CD4-positive, alpha-beta T cell treated with Interleukin-17A for 4 hours (primary cell): ENCODE data around the gene NSG1.
"Not testable (repeated sequence)": the region's sequence is repeated elsewhere in the genome, so short reads cannot be mapped to it uniquely, and the experiment has no call there.

Experiments
- DNase-seq: peaks from one replicate; pipeline ENCODE4 v3.0.0-alpha.2; 2020; ENCODE audit warnings: mixed read lengths

The NSG1 gene

DNA sequence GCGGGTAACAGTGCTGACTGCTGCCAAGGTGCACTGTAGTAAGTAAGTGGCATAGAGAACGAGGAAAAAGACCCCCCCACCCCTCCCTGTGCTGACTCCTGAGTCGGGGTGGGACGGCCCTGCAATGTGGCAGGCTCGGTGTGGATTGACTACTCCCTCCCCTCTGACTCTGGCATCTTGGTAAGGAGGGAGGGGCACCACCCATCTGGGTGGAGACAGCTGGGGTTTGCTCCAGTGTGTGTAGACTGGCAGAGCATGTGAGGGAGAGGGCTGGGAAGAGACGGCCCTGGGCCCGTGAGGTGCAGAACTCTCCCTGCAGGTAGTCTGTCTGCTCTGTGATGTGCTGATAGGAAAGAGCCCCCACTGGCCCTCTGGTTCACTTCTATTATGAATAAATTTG lies 31.0 kb downstream of the NSG1 start:
- DNase-seq = peak; percentile 25

DNA sequence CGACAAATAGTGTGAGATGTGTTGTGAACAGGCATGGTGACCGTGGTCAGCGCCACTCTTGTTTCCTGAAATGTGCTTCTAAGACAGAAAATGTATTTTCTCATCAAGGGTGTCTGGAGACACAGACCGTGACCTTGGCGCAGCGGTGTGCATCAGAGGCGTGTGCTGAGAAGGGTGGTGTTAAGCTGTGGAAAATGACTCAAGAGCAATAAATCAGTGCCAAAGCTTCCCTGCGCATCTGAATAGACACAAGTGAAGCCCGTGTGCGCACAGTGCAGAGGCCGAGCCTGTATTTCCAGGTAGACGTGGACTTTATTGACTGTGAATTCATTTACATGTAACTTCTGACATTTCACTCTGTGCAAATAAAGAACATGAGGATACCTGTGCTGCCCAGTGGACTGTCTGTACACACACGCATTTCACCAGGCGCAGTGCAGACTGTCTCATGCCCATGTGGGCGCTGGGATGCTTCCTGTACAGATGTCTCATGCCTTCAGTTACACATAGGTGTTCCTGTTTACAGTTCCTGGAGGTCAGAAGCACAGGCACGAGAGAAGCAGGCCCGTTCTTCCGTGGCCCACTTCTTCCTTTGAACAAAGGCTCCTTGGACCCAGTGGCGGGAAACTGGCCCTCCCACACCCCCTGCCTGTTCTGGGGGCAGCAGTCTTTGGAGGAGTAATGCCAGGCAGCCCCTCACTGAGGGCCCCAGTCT lies 31.9 kb downstream of the NSG1 start:
- DNase-seq = peak; percentile 48

DNA sequence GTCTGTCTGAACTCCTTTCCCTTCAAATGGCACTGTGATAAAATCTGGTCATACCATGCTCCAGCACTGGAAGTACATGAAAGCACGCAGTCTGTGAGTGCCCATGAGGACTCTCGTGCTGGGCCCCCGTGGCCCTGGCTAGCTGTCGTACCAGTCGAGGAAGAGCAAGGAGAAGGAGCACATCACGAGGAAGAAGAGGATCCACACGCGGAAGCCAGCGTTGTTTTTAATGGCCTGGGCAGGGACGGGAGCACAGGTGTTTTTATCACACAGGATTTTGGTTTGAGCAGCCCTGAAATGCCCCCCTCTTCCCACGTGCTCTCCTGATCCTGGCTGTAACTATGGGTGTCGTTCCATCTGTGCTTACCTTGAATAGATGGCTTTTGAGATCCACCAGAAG lies 33.0 kb downstream of the NSG1 start:
- no peak for DNase-seq

DNA sequence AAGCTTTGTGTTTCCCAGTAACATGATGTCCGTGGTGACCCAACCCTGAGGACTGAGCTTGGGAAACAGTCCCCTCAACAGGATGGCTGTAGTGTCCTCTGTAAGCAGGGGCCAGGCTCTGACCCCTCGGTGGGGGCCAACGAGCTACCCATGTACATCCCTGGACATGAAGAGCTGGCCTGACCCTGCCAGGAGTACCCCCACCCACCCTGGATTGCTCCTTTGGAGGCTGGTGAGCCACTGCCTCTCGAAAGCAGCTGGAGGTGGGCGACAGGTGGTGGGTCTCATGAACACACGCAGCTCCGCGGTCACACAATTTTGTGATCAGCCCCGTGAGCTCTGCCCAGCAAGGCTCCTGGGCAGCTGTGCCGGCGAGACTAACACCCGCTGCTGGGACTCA lies 33.5 kb downstream of the NSG1 start:
- no peak for DNase-seq

GRCh38 chr4:4421356-4421755 lies 34.5 kb downstream of the NSG1 start:
- no peak for DNase-seq

GRCh38 chr4:4422117-4422516 lies 35.2 kb downstream of the NSG1 start:
- not testable (repeated sequence) for DNase-seq

DNA sequence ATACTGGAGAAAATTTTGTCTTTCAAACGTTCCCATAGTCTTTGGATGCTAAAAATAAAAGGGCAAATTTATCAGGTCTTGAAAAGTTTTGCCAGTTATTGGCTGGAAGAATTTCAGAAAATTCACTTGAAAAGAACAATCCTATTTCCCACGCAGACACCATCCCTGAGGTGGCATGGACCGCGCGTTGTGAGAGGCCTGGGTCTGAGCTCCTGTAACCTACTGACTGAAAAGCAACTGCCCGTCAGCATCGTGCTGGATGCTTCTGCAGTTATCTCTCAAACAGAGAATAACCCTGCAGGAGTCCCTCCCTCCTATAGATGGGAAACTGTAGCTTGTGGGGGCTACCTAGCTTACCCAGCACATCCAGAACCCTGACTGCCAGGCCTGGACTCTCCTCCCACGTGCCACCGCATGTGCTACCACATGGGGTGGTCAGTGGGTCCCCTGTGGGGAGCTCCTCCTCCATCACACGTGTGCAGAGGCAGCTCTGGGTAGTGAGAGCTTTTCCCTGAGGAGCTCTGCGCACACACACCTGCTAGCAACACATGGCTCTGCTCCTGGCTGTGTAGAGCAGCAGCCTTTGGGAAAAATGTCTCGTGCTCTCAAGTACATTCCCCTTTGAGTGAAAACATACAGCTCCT lies 36.1 kb downstream of the NSG1 start:
- no peak for DNase-seq

DNA sequence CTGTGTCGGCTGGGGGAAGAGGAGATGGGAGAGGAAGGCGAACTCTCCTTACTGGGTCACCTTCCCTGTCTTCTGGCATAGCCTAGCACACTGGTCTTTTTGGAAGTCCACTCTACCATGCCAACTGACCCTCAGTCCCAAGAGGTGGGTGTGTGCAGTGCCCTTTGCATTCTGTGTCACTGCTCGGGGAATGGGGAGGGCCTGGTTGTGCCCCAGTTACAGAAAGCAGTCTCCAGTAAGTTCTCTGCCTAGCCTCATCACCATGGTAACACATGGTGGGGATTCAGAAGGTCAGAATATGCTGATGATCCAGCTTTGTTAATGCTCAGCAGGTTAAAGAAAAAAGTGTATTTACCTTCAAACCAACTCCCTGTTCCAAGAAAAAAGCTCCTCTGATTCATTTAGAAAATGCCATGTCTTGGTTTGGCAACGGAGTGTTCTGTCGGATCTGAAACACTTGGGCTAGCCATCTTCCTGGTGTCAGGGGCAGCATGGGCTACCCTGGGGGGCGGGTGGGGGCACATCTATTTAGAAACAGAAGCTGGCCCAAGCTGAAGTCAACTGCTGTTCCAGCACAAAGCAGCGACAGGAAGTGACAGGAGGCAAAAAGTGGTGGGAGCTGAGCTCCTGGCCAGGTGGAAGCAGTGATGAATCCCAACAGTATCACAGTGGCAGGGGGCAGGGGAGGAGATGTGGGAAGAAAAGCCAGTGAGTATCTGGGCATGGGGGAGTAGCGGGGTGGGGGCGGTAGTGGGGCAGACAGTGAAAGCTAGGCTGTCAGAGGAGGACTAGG lies 37.0 kb downstream of the NSG1 start:
- no peak for DNase-seq

GRCh38 chr4:4424499-4425115 lies 37.7 kb downstream of the NSG1 start:
- no peak for DNase-seq

- no peak for DNase-seq
Observed at GRCh38 chr4:4425119-4425690, 38.3 kb downstream of the NSG1 start.

- DNase-seq = no peak
Observed at GRCh38 chr4:4425696-4426095, 38.8 kb downstream of the NSG1 start.

DNA sequence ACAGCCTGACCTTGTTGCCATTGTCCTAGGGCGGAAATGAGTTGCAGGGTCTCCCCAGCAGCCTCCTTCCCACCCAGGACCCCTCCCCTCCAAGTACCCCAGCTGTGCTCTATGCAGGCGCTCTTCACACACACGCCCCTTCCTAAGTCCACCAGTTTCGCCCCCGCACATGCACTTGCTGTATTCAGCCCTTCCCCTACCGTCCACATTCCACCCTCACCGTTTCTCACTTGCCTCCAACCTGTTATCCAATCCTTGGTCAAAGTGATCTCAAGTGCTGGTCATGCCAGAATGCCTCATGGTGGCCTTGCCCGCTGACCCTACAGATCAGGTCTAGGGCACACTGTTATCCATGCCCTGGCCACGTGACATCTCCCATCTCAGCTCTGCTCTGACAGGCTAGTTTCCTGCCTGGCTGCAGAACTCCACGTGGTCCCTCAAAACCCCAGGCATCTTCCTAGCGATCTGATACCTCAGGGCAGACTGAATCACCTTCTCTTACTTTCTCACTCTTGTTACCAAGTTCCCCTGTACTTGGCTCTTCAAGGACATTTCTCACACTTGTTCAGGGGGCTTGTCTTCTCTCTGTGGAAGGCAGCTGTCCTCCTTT lies 39.7 kb downstream of the NSG1 start:
- no peak for DNase-seq

- DNase-seq = no peak
Observed at GRCh38 chr4:4427121-4427870, 40.4 kb downstream of the NSG1 start.

- no peak for DNase-seq
Observed at GRCh38 chr4:4427886-4428285, 41.0 kb downstream of the NSG1 start.

DNA sequence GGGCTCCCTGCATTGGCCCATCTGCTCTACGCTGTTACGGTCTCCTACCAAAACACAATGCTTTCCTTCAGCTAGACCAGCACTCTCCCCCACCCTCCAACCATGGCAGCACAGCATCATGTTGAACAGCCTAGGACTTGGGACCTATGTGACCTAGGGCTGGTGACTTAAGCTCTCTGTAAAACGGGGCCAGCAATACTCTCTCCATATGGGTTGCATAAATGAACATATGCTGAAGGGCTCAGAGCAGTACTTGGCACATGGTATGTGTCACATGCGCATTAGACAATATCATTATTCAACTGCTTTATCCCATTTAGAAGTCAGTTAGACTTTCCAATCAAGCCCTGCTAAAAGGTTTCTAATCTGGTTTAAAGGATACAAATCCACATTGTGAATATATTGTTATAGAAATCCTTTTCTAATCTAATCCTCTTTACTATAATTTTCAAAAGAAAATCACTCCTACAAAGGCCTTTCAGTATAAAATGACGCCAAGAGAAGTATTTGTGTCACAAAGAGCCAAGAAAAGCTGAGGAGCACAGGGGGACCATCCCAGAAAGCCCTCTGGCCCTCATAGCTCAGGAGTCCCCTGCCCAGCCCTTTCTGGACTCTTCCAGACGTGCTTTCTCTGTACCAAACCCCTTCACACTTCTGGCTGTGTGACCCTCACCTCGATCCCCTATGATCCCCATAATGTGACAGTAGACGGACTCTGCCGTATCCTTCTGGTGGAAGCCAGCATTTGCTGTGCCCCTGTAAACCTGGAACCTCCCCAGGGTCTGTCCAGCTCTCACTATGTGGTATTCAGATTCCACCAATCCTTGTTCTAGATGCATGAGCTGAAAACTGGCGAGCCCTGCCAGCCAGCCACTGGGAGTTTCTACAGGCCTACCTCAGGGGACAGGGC lies 42.3 kb downstream of the NSG1 start:
- DNase-seq = no peak

DNA sequence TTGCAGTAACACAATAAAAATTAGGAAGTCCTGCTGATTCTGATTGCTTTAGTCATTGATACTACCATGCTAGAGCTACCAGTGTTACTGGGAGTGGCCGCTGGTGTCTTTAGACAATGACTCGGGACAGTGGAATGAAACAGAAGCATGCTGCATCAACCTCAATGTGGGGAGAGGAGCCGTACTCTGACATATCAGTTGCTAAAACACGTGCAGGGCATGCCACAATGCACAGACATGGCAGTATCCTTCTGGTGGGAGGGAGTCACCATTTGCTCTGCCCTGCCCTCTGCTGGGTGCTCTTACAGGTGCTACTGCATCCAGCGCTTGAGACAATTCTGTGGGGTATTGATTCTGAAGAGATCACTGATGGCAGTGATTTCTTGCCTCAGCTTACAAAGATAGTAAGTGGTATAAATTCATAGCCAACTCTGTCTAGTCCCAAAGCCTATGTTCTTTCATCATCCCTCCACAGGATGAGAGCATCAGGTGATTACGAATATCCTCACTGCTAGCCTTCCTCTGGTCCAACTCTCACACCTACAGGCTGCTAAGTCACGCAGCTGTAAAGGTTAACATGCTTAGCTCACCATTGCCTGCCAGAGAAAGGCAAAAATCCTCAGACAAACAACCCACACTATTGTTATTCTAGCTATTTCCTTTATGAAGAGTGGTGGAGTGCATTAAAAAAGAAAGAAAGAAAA lies 43.7 kb downstream of the NSG1 start:
- DNase-seq = peak; percentile 68

DNA sequence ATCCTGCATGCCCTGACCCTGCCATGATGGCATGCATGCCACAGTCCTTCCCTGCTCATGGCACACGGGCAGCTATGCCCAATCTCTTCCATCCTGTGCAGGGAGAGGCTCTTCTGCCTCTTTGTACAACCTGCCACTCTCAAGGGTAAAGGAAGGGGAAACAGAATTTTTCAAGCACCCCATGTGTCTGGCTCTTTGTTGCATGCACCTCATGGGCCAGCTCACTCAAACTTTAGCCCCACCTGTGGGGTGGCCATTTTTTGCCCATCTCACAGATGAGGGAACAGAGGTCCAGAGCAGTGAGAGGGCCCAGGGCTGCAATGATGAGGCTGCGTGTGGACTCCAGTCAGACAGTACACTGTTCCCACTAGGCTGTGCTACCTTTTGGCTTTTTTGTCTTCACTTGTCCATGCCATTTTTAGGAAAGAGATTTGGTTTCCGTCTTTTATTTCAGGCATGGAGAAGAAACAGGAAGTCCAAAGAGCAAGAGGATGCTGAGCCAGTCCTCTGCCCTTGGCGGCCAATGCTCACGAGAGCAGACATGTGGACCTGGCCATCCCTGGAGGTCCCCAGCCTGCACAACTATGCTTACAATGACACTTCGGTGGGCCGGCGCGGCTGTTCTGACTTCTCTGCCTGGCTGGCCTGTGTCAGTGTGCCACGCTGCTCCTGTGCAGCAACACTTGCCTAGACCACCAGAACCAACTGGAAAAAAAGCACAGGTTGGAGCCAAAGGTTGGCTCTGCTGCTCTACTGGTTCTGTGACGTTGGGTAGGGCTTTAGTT lies 45.6 kb downstream of the NSG1 start:
- no peak for DNase-seq

DNA sequence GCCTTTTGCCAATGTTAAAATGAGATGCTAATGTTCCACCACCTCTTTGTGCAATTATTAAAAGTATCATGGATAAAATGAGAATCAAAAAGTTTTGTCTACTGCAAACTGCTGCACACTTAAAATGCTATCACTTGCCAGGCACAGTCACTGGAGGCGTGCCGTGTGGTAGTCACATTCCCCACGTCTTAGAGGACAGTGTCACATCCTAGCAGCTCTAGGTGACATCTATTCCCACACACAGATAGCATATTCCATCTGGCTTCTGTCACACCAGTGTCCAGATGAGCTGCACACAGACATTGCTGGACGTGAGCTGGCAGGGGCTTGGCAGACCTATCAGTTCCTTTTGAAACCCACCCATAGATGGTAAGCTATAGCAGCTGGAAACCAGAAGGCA lies 47.0 kb downstream of the NSG1 start:
- DNase-seq = no peak

GRCh38 chr4:4436244-4436823 lies 49.4 kb downstream of the NSG1 start:
- DNase-seq = no peak
